Putamen (tissue), 1 donor: ENCODE results near the gene CXXC5.

Source experiments
- DNase-seq: peaks from one replicate; pipeline ENCODE4 v3.0.0-alpha.2; 2016; ENCODE audit warnings: low spot score

Gene CXXC5

DNA sequence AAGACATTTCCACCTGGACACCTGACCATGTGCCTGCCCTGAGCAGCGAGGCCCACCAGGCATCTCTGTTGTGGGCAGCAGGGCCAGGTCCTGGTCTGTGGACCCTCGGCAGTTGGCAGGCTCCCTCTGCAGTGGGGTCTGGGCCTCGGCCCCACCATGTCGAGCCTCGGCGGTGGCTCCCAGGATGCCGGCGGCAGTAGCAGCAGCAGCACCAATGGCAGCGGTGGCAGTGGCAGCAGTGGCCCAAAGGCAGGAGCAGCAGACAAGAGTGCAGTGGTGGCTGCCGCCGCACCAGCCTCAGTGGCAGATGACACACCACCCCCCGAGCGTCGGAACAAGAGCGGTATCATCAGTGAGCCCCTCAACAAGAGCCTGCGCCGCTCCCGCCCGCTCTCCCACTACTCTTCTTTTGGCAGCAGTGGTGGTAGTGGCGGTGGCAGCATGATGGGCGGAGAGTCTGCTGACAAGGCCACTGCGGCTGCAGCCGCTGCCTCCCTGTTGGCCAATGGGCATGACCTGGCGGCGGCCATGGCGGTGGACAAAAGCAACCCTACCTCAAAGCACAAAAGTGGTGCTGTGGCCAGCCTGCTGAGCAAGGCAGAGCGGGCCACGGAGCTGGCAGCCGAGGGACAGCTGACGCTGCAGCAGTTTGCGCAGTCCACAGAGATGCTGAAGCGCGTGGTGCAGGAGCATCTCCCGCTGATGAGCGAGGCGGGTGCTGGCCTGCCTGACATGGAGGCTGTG is 32.4 kb downstream of the CXXC5 start:
- no peak for DNase-seq

GRCh38 chr5:139681112-139681458 is 32.9 kb downstream of the CXXC5 start:
- no peak for DNase-seq

DNA sequence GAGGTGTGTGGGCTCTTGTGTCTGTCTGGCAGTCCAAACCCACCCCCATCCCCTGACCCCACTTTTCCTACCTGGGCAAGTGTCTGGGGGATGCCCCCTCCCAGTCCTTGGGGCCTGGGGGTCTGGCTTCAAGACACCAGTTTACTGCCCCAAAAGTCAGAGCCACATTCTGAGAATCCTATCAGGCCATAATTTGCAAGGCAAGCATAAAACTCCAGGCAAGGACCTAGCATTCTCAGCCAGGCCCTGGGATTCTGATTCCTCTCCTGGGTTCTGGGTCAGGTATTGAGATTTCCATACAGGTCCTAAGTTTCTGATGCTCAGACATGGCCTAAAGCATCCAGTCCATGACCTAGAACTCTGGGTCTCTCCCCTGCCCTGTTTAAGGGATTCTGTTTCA is 33.3 kb downstream of the CXXC5 start:
- DNase-seq, result no peak

DNA sequence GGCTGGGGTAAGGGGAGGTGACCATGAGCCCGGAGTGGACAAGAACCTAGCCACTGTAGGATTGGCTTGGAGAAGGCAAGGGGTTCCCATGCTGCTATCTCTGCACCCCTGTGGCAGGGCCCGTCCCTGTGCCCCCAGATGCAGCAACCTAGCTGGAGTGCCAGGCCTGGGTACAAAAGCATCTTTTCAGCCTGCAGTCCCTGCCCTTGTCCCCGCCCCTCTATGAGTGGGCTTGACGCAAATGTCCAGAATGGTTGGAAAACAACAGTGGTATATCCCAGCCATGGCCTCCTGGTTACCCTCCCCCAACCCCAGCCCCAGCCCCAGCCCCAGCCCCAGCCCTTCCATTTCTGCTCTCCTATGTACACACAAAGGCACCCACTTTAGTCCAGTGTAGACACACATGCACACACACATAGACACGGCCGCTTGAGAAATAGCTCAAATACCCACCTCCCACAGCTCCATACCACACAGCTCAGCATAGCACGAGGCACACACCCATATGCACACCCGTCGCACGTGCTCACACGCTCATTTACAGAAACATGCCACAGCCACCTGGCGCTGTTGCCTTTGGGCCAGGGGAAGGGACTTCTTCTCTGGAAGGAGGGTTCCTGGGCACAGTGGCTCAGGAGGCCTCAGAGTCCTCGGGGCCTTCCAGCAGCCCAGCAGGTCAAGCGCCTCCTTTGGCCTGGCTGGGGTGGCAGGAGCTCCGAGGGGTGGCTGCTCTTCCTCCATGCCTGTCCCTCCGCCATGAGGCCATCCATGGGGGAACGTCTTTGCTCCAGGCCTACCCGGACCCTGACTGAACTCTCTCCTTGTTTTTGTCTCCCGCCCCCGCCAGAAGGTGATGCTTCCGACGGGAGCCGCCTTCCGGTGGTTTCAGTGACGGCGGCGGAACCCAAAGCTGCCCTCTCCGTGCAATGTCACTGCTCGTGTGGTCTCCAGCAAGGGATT is 34.1 kb downstream of the CXXC5 start:
- peak; percentile 90 for DNase-seq

- DNase-seq, result no peak
Observed at GRCh38 chr5:139683295-139684271, 35.4 kb downstream of the CXXC5 start.

GRCh38 chr5:139684350-139684880 is 36.3 kb downstream of the CXXC5 start:
- no peak for DNase-seq

DNA sequence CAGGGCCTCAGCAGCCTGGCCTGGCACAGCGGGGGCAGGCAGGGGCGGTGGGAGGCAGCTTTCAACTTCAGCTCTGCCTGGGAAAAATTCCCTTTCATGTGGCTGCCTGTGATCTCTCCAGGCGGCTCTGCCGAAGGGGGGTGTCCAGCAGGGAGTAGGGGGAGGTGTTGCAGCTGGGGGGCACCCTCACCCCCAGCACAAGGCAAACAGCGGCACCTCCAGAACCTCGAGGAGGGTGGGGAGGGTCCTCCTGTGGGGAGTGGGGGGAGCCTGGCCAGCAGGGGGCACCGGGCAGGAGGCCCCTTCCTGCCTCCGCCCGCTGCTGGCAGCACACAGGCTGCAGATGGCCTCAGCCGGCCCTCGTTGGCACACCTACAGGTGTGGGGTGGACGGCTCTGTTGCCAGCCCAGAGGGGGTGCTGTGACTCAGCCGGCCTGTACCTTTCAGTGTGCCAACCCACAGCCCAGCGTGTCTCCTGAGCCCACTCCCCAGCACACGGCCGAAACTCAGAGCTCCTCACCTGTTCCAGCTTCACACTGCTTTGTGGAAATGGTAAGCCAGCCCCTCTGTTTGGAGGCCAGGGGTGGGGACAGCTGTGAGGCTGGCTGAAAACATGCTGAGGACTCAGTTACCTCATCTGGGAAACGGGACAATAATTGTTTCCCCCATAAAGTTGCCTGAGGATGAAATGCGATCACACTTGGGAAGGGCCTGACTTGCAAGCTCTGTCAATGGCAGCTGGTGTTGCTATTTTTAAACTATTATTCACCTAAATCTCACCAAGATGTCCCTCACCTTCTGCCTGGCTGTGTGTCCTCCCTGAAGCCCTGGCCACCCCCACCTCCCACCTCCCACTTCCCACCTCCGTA is 37.0 kb downstream of the CXXC5 start:
- no peak for DNase-seq

- DNase-seq, result no peak
Observed at GRCh38 chr5:139685886-139686285, 37.7 kb downstream of the CXXC5 start.

- no peak for DNase-seq
Observed at GRCh38 chr5:139686356-139686705, 38.2 kb downstream of the CXXC5 start.

DNA sequence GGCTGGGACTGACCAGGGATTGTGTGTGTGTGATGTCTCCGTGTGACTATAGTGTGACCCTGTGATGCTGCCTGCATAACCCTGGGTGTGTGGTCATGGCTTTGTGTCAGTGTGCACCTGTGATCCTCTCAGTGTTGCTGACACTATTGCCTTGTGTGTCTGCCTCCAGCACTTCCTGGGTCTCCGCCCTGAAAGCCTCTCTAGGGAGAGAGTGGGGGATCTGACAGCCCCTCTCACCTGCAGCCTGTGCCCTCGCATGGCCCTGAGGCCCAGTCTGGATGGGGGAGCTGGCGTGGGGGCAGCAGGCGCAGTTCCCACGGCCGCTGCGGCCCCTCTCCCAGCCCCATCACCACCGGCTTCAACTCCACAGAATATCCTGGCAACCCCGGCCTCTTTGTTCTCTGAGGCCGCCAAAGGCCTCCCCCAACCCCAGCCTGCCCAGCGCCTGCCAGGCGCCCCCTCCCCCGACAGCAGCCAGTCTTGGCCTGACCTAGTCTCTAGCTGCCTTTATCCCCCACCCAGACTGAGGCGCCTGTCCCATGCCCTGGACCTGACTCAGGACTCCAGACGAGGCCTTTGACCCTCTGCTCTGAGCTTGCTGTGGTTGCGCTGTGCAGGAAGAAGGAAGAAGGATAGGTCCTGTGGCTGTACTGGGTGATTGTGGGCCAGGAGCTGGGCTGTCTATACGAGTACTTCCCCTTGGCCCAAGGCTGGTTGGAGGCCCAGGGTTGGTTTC is 38.7 kb downstream of the CXXC5 start:
- no peak for DNase-seq

GRCh38 chr5:139687656-139688055 is 39.5 kb downstream of the CXXC5 start:
- DNase-seq, result no peak

DNA sequence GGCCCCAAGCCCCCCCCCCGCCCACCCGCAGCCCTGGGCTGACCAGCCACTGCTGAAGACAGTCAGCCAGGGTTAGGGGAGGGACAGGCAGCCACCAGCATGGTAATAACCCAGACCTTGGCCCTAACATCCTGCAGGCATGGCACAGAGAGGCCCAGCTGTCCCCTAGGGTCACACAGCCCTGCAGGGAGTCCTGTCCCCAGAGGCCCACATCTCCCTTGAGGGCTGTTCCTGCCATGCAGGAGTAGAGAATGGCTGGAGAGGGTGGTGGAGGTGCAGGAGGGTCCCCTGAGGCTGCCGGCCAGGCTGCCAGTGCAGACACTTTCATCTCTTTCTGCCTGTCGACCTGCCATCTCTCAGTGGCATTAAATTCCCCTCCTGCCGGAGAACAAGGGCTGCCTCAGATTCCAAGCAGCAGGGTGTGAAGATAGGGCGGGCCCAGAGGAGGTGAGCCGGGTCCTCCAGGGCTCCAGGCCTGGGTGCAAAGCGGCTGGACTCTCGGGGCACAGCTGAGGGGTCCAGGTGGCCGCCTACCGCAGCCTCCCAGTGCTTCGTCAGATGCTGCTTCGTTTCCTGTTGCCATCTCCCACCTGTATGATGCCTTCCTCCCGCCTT is 40.0 kb downstream of the CXXC5 start:
- DNase-seq, result no peak

GRCh38 chr5:139688751-139689372 is 40.7 kb downstream of the CXXC5 start:
- DNase-seq, result no peak

DNA sequence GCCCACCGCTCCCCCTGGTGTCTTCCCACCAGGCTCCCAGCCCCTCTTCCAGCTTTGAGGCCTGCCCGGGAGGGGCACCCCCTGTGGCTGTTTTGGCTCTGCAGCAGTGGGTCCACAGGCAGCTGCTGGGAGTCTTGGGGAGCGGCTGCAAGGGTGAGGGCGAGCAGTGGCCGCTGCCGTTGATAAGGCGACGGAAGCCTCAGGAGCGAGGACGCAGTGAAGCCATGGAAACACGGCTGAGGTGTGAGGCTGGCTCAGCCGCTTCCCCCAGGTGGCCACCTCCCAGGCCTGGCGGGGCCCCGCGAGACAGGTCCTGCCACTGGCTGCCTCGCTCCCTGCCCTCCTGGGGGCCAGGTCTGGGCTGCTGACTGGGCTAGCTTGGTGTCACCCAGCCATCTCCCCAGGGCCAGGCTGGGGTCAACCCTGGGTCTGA is 41.5 kb downstream of the CXXC5 start:
- DNase-seq, result no peak

DNA sequence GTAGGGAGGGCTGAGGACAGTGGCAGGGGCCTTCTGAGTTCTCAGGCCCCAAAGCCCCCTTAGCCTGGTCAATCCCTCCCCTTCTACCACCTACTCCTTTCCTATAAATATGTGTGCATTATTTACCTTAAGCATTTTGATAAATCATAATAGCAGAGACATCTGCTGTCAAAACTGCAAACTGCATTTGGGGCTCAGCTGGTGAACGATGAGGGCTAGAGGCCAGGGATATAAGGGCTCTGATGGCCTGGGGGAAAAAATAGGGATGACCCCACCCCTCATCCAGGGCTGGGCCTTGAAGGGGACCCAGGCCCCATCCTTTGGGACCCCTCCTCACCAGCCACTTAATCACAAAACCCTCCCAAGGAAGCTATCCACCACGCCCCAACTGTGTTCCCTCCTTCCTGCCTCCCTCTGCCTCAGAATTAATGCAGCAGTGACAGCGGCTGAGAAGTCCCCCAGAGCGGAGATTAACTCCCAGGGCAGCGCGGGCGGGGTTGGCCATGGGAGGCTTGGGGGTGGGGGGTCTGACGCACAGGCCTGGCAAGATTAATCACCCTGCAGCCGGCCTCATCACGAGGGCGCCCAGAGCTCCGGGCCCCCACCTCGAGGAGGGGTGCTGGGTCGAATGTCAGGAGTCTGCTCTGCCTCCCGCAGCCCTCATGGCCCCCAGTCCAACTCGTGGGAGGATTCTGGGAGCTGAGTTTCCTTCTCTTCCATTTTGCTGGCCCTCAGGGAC is 42.1 kb downstream of the CXXC5 start:
- no peak for DNase-seq

DNA sequence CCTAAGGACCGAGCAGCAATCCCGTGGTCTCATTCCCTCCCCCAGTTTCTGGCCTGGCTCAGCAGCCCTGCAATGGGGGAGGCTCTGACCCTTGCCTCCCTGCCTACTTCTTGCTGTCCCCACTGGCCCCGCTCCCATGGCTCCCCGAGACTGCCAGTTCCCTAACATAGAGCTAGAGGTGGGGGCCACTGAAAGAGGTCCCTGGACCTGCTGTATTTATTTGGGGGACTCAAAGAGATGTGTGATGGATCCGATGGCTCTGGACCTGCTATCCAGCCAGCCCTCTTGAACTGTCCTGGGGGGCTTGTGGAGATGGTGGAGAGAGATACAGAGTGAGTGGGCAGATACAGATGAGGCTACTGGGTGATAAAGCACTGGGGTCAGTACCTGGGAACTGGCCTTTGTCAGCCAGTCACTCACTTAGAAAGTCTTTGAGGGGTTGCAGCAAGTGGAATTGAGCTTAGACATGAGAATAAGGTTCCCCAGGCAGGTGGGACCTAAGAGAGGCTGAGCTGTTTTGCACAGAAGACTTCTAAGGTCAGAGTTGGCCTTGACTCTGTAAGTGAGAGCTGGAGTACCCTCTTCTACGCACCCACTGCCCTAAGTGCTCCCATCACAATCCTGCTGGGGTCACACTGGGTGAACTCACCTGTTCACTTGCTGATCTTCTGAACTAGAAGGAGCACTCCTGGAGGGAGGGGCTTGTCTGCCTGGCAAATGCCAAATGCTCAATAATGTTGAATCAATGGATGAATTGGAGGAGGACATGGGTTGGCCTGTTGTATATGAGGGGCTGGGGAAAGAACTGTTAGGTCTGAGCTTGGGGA is 42.9 kb downstream of the CXXC5 start:
- no peak for DNase-seq

DNA sequence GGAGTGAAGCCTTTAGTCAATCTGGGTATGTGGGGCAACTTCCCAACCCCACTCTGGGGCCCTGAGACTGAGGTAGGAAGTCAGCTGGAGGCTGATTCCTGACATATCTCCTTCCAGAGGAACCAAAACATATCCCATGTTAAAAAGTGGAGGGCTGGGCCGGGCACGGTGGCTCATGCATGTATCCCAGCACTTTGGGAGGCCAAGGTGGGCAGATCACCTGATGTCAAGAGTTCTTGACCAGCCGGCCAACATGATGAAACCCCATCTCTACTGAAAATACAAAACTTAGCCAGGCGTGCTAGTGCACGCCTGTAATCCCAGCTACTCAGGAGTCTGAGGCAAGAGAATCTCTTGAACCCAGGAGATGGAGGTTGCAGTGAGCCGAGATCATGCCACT is 44.0 kb downstream of the CXXC5 start:
- no peak for DNase-seq
